Measurements from ENCODE around the gene CCNQ. TPM values are rescaled to one million over a fixed set of nuclear protein-coding genes. Genes with fewer than 3 reads are reported as not detected.

CCNQ gene
- total RNA-seq = 25.1 and 27.8 TPM in 2 replicates

GRCh38 chrX:153598541-153599191 is at the start of gene CCNQ:
CCNQ (minus strand) TSS chrX:153599139; CDS start chrX:153599073, 66 bp downstream.

GRCh38 chrX:153646620-153647373 is 47.9 kb upstream of the CCNQ start, which contains the start of gene DUSP9:
DUSP9 (plus strand) TSS chrX:153647203; CDS start chrX:153647954, 751 bp downstream.

Other genes with a start within 250 kb of the CCNQ start
- gene PNMA6E, start 197.8 kb downstream of the CCNQ start, total RNA-seq = not detected in 2 replicates
- gene ZFP92, start 187.7 kb downstream of the CCNQ start, total RNA-seq = under 0.01 and 0.33 TPM in 2 replicates
- 1.7 and 3.8 TPM in 2 replicates for gene TREX2, start 153.1 kb downstream of the CCNQ start, total RNA-seq
- gene HAUS7, start 128.6 kb downstream of the CCNQ start, total RNA-seq = 13.7 and 17.0 TPM in 2 replicates
- gene BGN, start 104.2 kb downstream of the CCNQ start, total RNA-seq = 10.5 and 57.7 TPM in 2 replicates
- gene ATP2B3, start 81.5 kb downstream of the CCNQ start, total RNA-seq = under 0.01 TPM in 1 of 2 replicates, not detected in the other
- under 0.01 TPM in 1 of 2 replicates, not detected in the other for gene DUSP9, start 48.1 kb upstream of the CCNQ start, total RNA-seq
- gene PNCK, start 74.7 kb upstream of the CCNQ start, total RNA-seq = 1.2 TPM in 1 of 2 replicates, not detected in the other
- 8.9 and 14.9 TPM in 2 replicates for gene SLC6A8, start 88.8 kb upstream of the CCNQ start, total RNA-seq
- gene BCAP31, start 125.2 kb upstream of the CCNQ start, total RNA-seq = 115 and 129 TPM in 2 replicates
- gene ABCD1, start 125.7 kb upstream of the CCNQ start, total RNA-seq = 15.7 and 26.0 TPM in 2 replicates
- gene PLXNB3, start 165.1 kb upstream of the CCNQ start, total RNA-seq = 2.3 and 6.1 TPM in 2 replicates
- 0.58 and 1.5 TPM in 2 replicates for gene SRPK3, start 181.9 kb upstream of the CCNQ start, total RNA-seq
- gene IDH3G, start 195.2 kb upstream of the CCNQ start, total RNA-seq = 62.4 and 63.3 TPM in 2 replicates
- 55.1 and 119 TPM in 2 replicates for gene SSR4, start 195.5 kb upstream of the CCNQ start, total RNA-seq
- gene PDZD4, start 231.4 kb upstream of the CCNQ start, total RNA-seq = 0.15 and 0.33 TPM in 2 replicates